HG02973 (cell line): ENCODE measurements around the gene QSER1.
"Not testable (repeated sequence)": the region's sequence is repeated elsewhere in the genome, so short reads cannot be mapped to it uniquely, and the experiment has no call there.

Source experiments
- ATAC-seq: cut with Tn5 transposase; IDR thresholded peaks from one replicate; pipeline ENCODE4 v1.9.1; 2021; ENCODE audit warnings: moderate library complexity; ENCODE audit not compliant: unreplicated experiment

The QSER1 gene

GRCh38 chr11:32932196-32932595 is 39.6 kb downstream of the QSER1 start:
- no peak for ATAC-seq

DNA sequence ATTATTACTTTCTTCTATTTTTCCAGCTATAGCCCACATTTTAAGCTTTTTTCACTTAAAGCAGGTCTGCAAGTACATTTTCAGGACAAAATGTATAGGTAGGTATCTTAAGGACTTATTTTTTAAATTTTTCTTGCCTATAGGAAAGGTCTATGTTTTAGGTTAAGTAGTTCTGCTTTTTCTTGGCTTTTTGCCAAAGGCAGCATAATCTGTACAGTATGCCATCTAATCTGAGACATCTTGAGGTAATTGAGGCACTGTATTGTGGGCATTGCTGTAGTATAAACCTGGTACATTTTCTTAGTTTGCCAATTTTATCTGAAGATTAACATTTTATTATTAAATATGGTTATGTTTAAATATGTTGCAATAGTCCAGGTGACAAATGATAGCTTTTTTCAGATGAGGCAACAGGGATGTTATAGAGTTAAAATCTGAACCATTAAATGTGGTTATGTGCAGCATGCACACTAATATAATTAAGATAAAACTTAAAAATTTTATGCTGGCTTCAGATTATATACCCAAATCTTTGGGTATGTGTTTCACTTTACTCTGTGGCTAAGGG is 42.9 kb downstream of the QSER1 start:
- no peak for ATAC-seq

- not testable (repeated sequence) for ATAC-seq
Observed at GRCh38 chr11:32936178-32936577, 43.6 kb downstream of the QSER1 start.

DNA sequence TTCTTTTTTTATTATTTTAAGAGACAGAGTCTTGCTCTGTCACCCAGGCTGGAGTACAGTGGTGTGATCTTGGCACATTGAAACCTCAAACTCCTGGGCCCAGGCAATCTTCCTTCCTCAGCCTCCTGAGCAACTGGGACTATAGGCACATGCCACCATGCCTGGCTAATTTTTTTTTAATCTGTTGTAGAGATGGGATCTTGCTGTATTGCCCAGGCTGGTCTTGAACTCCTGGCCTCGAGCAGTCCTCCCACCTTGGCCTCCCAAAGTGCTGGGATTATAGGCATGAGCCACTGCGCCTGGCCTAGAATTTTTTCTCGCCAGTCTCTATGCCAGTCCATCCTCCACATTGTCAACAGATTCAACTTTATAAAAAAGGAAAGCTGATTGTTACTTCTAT is 44.7 kb downstream of the QSER1 start:
- ATAC-seq = not testable (repeated sequence)

DNA sequence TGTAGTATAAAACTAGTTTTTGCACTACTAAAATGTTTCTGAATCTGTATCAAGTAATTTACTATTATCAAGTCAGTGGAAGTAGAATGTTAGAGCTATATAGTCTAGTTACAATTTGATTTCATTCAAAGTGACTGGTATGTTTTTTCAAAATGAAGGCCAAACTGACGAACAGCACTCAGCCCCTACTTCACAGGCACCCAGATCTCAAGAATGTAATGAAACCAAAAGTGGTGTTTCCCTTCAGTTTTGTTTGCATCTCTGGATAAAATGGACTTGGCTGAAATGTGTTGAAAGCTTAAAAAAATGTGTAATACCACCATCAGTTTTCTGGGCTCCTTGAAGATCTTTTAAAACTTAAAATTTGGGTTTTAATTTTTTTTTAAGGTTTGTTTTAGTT is 46.4 kb downstream of the QSER1 start:
- peak; percentile 67 for ATAC-seq

GRCh38 chr11:32939866-32940265 is 47.3 kb downstream of the QSER1 start:
- ATAC-seq = no peak

GRCh38 chr11:32940865-32941264 is 48.3 kb downstream of the QSER1 start:
- ATAC-seq = peak; percentile 60

DNA sequence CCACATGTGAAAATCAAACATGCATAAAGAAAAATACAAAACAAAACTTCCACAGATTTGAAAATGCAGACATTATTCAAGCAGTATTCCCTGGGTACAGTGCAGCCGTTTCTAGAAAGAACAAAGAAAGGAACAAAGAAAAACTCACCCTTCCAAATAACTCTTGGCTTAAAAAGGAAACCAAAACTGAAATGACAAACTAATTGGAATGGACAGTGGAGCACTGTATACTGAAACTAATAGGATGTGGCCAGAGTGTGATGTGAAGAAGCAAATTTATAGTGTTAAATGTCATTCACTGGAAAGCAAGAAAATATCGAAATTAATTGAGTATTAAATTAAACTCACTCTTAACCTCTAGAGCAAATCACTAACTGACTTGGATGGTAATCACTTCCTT is 55.4 kb downstream of the QSER1 start:
- ATAC-seq = no peak

DNA sequence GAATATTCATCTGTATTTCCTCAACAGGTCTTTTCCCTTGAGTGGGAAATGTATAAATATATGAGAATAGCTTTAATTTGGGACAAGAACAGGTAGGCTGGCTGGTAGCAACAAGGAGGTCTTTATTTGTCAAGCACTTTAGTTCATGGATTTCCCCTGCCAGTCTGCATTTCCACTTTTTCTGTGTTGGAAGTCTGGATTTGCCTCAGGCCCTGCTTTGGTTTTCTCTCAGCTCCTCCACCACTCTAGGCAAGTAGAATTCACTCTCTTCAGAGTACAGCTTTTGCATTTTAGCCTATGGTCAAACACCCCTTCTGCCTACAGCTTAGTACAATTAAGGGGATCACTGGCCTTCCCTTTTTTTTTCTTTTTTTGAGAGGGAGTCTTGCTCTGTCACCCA is 57.1 kb downstream of the QSER1 start:
- no peak for ATAC-seq

- ATAC-seq = no peak
Observed at GRCh38 chr11:32952421-32952820, 59.8 kb downstream of the QSER1 start.

GRCh38 chr11:32953700-32954099 is 61.1 kb downstream of the QSER1 start:
- no peak for ATAC-seq

GRCh38 chr11:32960553-32961164 is 68.0 kb downstream of the QSER1 start:
- ATAC-seq = no peak

GRCh38 chr11:32962016-32962415 is 69.4 kb downstream of the QSER1 start:
- no peak for ATAC-seq

DNA sequence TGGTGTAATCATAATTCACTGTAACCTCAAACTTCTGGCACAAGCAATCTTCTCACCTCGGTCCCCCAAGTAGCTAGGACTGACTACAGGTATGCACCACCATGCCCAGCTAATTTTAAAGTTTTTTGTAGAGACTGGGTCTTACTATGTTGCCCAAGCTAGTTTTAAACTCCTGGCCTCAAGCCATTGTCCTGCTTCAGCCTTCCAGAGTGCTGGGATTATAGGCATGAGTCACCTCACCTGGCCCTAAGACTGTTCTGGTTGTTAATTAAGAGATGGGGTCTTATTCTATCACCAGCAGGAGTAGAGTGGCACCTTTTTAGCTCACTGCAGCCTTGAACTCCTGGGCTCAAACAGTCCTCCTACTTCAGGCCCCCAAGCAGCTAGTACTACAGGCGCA is 71.1 kb downstream of the QSER1 start:
- no peak for ATAC-seq

- ATAC-seq = no peak
Observed at GRCh38 chr11:32968541-32968940, 75.9 kb downstream of the QSER1 start.

- not testable (repeated sequence) for ATAC-seq
Observed at GRCh38 chr11:32972233-32972632, 79.6 kb downstream of the QSER1 start.

GRCh38 chr11:32972781-32973180 is 80.2 kb downstream of the QSER1 start:
- no peak for ATAC-seq

GRCh38 chr11:32982626-32983025 is 90.0 kb downstream of the QSER1 start:
- no peak for ATAC-seq

DNA sequence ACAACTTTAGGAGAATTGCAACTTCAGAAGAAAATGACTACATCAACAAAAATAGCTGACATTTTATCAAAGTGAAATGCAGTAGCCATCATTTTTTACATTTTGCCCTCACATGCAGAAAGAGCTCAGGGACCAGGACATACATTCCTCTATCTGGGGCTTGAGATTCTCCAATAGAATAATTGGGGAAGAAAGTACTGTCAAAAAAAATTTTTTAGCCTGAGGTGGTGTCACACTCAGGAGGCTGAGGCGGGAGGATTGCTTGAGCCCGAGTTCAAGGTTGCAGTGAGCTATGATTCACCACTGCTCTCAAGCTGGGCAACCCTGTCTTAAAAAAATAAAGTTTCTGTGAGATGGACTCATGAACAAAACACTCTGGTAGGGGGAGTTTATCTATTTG is 90.9 kb downstream of the QSER1 start:
- ATAC-seq = no peak

DNA sequence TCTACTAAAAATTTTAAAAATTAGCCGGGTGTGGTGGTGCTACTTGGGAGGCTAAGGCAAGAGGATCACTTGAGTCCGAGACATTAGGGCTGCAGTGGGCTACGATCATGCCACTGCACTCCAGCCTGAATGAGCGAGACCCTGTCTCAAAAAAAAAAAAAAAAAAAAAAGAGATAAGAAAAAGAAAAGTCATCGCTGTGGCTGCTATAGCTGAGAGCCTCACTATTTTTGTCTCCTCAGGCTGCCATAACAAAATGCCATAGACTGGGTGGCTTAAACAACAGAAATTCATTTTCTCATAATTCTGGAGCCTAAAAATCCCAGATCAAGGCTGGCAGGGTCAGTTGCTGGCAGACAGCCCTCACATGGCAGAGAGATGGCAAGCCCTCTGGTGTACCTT is 93.0 kb downstream of the QSER1 start:
- no peak for ATAC-seq

DNA sequence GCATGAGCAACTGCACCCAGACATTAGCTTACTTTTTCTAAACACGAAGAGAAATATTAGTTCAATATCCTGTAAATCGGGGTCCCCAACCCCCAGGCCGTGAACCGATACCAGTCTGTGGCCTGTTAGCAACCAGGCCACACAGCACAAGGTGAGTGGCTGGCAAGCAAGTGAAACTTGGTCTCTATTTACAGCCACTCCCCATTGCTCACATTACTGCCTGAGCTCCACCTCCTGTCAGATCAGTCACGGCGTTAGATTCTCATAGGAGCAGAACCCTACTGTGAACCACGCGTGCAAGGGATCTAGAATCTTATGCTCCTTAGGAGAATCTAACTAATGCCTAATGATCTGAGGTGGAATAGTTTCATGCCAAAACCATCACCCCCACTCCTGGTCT is 95.2 kb downstream of the QSER1 start:
- ATAC-seq = no peak

DNA sequence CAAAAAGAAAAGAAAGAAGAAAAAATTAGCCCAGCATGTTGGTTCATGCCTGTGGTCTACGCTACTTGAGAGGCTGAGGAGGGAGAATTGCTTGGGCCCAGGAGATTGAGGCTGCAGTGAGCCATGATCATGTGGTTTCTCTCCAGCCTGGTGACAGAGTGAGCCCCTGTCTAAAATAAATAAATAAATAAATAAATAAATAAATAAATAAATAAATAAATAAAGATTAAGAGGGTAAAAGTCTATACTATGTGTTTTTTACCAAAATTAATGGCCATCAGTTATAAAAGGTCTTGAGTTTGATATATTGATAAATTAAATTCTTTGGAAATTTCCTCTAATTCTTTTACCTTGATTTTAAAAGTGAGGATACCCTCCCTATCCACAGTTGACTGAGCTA is 97.9 kb downstream of the QSER1 start:
- no peak for ATAC-seq

DNA sequence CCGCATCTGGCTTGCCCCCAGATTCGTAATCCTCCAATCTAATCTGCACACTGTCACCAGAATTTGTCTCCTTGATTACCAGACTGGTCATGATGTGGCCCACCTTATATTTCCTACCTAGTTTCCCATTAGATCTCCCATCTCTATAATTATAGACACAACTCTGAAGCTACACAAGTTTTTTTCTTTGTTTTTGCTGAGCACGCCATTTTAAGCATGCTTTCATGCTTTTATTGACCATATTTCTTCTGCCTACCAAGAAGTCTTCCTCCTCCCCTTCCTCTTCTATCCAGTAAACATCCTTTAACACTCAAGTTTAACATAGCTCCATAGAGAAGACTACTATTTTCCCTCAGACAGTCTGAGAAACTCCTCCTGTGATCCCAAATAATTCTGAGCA is 98.8 kb downstream of the QSER1 start:
- ATAC-seq = no peak
